Measurements from ENCODE around the gene DLK2.
"Not testable (repeated sequence)": the region's sequence is repeated elsewhere in the genome, so short reads cannot be mapped to it uniquely, and the experiment has no call there.

DLK2 gene

DNA sequence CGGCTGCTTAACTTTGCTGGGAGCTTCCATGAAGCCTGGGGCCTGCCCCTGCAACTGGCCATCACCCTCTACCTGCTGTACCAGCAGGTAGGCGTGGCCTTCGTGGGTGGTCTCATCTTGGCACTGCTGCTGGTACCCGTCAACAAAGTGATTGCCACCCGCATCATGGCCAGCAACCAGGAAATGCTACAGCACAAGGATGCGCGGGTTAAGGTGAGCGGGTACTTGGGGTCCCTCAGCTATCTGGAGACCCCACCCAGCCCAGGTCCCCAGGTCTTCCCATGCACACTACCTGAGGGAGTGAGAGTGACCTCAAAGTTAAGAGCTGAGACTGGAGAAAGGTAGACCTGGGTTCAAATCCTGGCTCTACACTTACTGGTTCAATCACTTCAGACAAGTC is 22.2 kb downstream of the DLK2 start:
- Histone ChIP-seq H3K4me1 (peaks cover 19% of the 10 kb centered on the region), H3K27ac (no peak overlapping the region), H3K9ac (no peak overlapping the region), H4K20me1 (peaks cover 15% of the 10 kb centered on the region), H3K9me3 (no peaks in the 10 kb centered on the region), H3K4me2 (no peak overlapping the region), H3K4me3 (no peak overlapping the region), H3K27me3 (no peaks in the 10 kb centered on the region), H3K36me3 (peaks cover 62% of the 10 kb centered on the region)
- TF ChIP-seq Cebpa-rat (IDR thresholded peaks at IDR 0.05): no peak

GRCh38 chr6:43432009-43432945 is 23.1 kb downstream of the DLK2 start:
- Histone ChIP-seq H4K20me1 (peaks cover 15% of the 10 kb centered on the region), H3K36me3 (peaks cover 54% of the 10 kb centered on the region)
- no peak for TF ChIP-seq Cebpa-rat (IDR thresholded peaks at IDR 0.05)

DNA sequence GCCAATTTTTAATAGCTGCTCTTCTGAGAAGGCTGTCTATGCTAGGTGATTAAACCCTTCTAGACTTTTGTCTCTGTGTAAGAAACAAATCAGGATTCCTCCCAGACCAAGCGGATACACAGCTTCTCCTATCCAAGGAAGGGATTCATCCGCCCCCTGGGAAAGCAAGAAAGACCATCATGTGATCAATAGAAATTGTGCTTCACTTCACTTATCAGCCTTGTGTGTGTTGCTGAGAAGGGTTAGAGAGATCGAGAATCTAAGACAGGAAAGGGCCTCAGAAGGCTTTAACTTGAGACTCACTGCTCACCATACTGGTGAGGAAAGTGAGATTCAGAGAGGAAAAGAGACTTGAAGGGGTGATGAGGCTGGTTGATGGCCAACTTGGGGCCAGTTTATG is 26.5 kb downstream of the DLK2 start:
- Histone ChIP-seq H3K4me1 (peaks cover 26% of the 10 kb centered on the region), H3K27me3 (no peaks in the 10 kb centered on the region), H3K4me2 (peak overlapping the region; percentile 86), H4K20me1 (peaks cover 15% of the 10 kb centered on the region), H3K9ac (peak overlapping the region; percentile 83; the same call in 1 of the 2 replicates), H3K4me3 (peak overlapping the region; percentile 75), H3K27ac (no peak overlapping the region), H3K36me3 (peaks cover 21% of the 10 kb centered on the region), H3K9me3 (peaks cover 8% of the 10 kb centered on the region; the same call in 1 of the 2 replicates)
- no peak for TF ChIP-seq Cebpa-rat (IDR thresholded peaks at IDR 0.05)

More at GRCh38 chr6:43432009-43432945, 23.1 kb downstream of the DLK2 start:
- H3K4me3 ChIP-seq: no peak overlapping the region
- H3K9ac ChIP-seq: no peak overlapping the region
- no peak overlapping the region for H3K27ac ChIP-seq
- no peak overlapping the region for H3K4me2 ChIP-seq
- no peaks in the 10 kb centered on the region for H3K27me3 ChIP-seq
- no peaks in the 10 kb centered on the region for H3K9me3 ChIP-seq
- H3K4me1 ChIP-seq: peaks cover 20% of the 10 kb centered on the region

GRCh38 chr6:43428112-43428570 is 27.2 kb downstream of the DLK2 start:
- H3K4me1 ChIP-seq: peaks cover 26% of the 10 kb centered on the region
- H3K4me3 ChIP-seq: peak overlapping the region; percentile 75
- peak overlapping the region; percentile 71 for H3K27ac ChIP-seq
- no peaks in the 10 kb centered on the region for H3K27me3 ChIP-seq
- peak overlapping the region; percentile 83 for H3K9ac ChIP-seq
- H3K9me3 ChIP-seq: peaks cover 9% of the 10 kb centered on the region; the same call in 1 of the 2 replicates
- TF ChIP-seq Cebpa-rat (IDR thresholded peaks at IDR 0.05): no peak
- peak overlapping the region; percentile 86 for H3K4me2 ChIP-seq
- H3K36me3 ChIP-seq: peaks cover 14% of the 10 kb centered on the region
- H4K20me1 ChIP-seq: peaks cover 13% of the 10 kb centered on the region

GRCh38 chr6:43427406-43428111 is 27.8 kb downstream of the DLK2 start, which contains the start of gene ABCC10:
TSS of gene ABCC10 (plus strand) at chr6:43427541. CDS start at chr6:43427979, 438 bp downstream.
- peaks cover 9% of the 10 kb centered on the region; the same call in 1 of the 2 replicates for H3K9me3 ChIP-seq
- H3K27me3 ChIP-seq: no peaks in the 10 kb centered on the region
- peaks cover 8% of the 10 kb centered on the region for H3K36me3 ChIP-seq
- H3K9ac ChIP-seq: peak within 1 kb of the TSS; percentile 83
- peak within 1 kb of the TSS; percentile 75 for H3K4me3 ChIP-seq
- peak within 1 kb of the TSS; percentile 71 for H3K27ac ChIP-seq
- peaks cover 26% of the 10 kb centered on the region for H3K4me1 ChIP-seq
- H3K4me2 ChIP-seq: peak within 1 kb of the TSS; percentile 86
- H4K20me1 ChIP-seq: peaks cover 7% of the 10 kb centered on the region
- TF ChIP-seq Cebpa-rat (IDR thresholded peaks at IDR 0.05): no peak

GRCh38 chr6:43426928-43427405 is 28.4 kb downstream of the DLK2 start:
- no peak for TF ChIP-seq Cebpa-rat (IDR thresholded peaks at IDR 0.05)
- peak overlapping the region; percentile 86 for H3K4me2 ChIP-seq

DNA sequence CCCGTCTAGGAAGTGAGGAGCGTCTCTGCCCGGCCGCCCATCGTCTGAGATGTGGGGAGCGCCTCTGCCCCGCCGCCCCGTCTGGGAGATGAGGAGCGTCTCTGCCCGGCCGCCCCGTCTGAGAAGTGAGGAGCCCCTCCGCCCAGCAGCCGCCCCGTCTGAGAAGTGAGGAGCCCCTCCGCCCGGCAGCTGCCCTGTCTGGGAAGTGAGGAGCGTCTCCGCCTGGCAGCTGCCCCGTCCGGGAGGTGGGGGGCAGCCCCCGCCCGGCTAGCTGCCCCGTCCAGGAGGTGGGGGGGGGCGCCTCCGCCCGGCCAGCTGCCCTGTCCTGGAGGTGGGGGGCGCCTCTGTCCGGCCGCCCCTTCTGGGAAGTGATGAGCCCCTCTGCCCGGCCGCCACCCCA is 30.3 kb downstream of the DLK2 start:
- not testable (repeated sequence) for H3K4me2 ChIP-seq, H4K20me1 ChIP-seq, H3K4me3 ChIP-seq, H3K27ac ChIP-seq, H3K27me3 ChIP-seq, H3K36me3 ChIP-seq, H3K9ac ChIP-seq, H3K9me3 ChIP-seq
- H3K4me1 ChIP-seq: peaks cover 26% of the 10 kb centered on the region

More at GRCh38 chr6:43426928-43427405, 28.4 kb downstream of the DLK2 start:
- Histone ChIP-seq H3K27ac (peak overlapping the region; percentile 71), H3K9me3 (peaks cover 9% of the 10 kb centered on the region; the same call in 1 of the 2 replicates), H4K20me1 (peaks cover 2% of the 10 kb centered on the region; the same call in 1 of the 2 replicates), H3K27me3 (no peaks in the 10 kb centered on the region), H3K36me3 (peaks cover 2% of the 10 kb centered on the region), H3K9ac (peak overlapping the region; percentile 83), H3K4me1 (peaks cover 26% of the 10 kb centered on the region), H3K4me3 (peak overlapping the region; percentile 75)

GRCh38 chr6:43421831-43422230 is 33.5 kb downstream of the DLK2 start:
- TF ChIP-seq Cebpa-rat (IDR thresholded peaks at IDR 0.05): no peak
- H3K27me3 ChIP-seq: no peaks in the 10 kb centered on the region
- H3K4me2 ChIP-seq: no peak overlapping the region
- H3K4me1 ChIP-seq: peaks cover 2% of the 10 kb centered on the region
- peaks cover 9% of the 10 kb centered on the region; the same call in 1 of the 2 replicates for H3K9me3 ChIP-seq
- H3K36me3 ChIP-seq: no peaks in the 10 kb centered on the region
- H3K9ac ChIP-seq: no peak overlapping the region
- H3K27ac ChIP-seq: no peak overlapping the region
- no peak overlapping the region for H3K4me3 ChIP-seq
- H4K20me1 ChIP-seq: no peaks in the 10 kb centered on the region

DNA sequence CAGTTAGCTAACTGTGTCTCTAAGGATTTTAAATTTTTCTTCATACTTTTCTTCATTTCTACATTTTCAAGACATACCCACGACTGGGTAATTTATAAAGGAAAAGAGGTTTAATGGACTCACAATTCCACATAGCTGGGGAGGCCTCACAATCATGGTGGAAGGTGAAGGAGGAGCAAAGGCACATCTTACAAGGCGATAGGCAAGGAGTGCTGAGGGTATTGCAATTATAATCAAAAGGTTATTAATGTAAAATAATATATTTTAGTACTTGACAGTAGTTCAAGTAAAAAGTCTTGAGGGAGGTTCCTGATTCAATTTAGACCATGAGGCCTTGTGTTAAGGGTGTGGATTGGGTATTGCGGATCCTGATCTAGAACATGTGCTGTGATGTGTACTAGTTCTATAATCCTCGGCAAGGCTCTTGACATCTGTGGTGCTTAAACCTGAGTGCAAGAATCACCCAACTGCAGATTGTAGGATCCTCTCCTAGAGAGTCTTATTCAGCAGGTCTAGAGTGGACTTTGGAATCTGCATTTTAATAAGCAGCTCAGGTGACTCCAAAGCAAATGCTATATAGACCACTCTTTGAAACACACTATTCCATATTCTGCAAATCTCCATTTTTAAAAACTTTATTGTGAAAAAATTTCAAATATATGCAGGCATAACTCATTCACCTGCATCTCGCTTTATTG is 35.2 kb downstream of the DLK2 start:
- 0 out of 2 replicates have a peak, but pooled peaks cover 8% of the 10 kb centered on the region for H3K9me3 ChIP-seq
- TF ChIP-seq Cebpa-rat (IDR thresholded peaks at IDR 0.05): no peak
- no peaks in the 10 kb centered on the region for H3K27me3 ChIP-seq
- no peaks in the 10 kb centered on the region for H3K4me1 ChIP-seq
- no peaks in the 10 kb centered on the region for H4K20me1 ChIP-seq
- no peaks in the 10 kb centered on the region for H3K36me3 ChIP-seq
- H3K9ac ChIP-seq: no peak overlapping the region
- no peak overlapping the region for H3K4me2 ChIP-seq
- no peak overlapping the region for H3K27ac ChIP-seq
- H3K4me3 ChIP-seq: no peak overlapping the region

All from BLaER1 (cell line).